GM19043 (cell line): ENCODE measurements around the gene DAAM1.

Experiments
- ATAC-seq: cut with Tn5 transposase; IDR thresholded peaks from one replicate; pipeline ENCODE4 v1.9.1; 2021; ENCODE audit warnings: low read depth; ENCODE audit not compliant: unreplicated experiment

DAAM1 gene

DNA sequence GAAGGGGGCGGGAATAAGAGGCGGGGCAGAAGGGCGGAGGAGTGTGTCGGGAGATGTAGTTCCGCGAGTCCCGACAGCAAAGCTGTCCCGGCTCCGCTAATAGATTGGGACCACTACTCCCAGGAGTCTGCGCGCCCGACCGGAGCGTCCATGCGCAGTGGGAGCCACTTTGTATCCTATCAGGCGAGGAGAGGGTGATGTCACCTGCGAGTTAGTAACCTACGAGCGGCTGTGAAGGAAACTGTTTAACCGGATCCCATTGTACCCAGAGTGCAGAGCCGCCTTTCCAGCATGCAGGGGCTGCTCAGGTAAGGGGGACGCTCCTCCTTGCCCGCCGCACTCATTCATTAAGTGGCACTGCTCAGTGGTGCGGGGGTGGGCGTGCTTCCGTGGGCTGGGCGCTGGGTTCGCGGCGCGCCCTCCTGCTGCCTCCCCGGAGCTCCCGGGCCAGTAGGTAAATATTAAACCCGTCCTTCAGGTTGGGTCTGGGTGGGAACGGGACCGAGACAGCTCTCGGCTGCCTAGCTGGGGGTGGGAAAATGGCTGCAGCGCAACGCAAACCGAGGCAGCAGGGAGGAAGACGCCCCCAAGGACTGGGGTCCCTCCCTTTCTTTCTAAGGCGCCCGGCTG, at the start of gene DAAM1:
DAAM1 (plus strand) TSS at position 207 of the 630 bp plus-strand sequence. CDS start 74,811 bp downstream, outside the sequence.
- peak; percentile 80 for ATAC-seq

DNA sequence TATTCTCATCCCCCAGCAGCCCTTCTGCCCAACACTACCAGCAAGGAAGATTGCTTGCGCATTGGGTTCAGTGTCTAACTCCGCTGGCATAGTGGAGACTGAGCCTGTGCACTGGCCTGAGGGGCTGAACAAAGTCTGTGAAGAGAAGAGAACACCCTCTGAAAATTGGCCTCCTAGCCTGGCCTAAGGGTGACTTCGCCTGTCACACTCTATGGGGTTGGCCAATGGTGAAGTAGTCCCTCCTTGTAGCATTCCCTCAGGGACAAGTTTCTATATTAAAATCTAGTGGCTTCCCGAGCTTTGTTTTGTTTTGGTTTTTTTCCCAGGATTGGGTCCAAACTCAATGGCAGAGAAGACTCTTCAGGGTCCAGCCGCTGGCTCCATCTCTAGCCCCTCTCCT, 49.1 kb upstream of the DAAM1 start:
- no peak for ATAC-seq

DNA sequence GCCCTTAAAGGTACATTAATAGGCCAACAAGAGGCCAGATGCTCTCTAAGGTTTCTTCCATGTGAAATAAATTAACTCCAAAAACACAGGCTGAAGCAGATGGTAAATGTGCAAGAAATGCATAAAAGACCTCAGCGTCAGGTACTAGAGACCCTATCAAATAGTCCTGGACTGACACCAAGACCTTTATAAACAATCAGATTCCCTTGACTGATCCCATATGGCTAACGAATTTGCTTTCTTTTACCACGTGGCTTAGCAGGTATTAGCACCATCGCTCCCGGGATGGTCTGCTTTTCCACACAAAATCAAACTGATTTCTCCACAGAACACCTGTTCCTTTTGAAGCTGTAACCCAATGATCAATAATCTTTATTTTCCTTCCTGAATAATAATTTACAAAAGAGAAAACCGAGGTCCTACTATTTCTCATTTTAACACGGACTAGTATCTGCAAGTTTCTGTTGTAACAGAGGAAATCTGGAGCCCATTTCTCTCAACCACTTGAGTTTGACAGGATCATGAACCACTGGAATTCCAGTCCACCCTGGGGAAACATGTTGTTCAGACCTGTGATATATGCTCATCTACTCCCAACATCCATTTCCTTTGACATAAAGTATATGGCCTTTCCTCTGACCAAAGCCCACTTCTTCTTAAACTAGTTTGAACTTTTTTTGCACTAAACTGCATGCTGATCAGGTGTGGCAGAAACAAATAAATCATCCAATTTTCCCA, 48.2 kb upstream of the DAAM1 start:
- ATAC-seq, result no peak

DNA sequence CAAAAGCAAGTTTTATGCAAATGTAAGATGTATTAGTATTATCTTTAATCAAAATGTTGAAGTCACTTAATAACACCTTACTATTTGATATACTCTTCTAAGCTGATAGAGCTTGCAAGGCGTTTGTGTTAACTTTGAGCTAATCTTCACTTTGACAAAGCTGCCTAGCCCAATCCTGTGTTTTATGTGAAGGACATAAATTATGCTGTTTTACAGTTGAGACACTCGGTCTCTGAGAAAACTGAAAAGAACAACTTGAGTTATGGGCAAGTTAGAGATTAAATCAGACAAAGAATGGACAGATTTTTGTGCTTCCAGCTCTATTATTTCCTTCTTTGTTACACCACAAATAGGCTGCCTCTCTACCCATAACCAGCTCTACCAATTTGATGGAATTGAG, 42.0 kb upstream of the DAAM1 start:
- ATAC-seq, result no peak

DNA sequence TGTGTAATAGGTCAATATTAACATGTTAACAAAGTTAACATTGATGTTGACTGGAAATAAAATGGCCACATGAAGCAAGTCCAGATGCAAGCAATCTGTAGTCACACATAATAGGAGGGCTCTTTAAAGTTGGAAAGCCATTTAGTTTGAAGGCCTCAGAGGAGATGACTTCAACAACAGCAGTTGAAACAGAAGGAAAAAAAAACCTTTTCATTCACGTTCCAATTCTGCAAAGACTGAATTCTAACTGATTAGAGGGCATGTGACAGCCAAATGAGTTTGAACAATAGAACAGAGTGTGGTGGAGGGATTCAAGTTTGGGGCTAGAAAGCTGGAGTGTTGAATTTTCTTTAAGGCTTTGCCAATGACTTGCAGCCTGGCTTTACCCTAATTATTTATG, 41.5 kb upstream of the DAAM1 start:
- no peak for ATAC-seq

DNA sequence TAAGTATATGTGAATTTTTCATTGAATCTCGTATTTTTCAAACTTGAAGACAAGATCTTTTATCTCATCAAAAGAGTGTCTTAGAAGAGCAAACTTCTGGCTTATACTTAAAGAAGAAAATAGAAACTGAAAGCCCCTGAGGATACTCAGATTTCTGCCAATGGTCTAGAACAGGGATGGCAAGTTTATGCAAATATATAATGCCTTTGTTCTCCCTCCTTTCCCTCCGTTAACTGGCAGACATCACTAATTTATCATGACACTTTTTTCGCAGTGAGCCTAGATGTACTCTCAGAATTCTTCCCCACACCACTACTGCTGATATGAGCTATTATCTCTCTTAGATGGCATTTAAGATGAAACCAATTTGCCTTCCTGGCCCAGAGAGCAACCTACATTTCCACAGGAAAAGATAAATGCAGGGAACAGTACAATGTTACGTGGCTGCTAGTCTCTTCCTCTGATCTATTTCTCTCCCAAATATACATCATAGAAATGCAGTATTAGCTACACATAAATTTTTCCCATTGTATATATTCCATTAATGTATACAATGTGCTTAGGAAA, 40.0 kb upstream of the DAAM1 start:
- ATAC-seq, result no peak

DNA sequence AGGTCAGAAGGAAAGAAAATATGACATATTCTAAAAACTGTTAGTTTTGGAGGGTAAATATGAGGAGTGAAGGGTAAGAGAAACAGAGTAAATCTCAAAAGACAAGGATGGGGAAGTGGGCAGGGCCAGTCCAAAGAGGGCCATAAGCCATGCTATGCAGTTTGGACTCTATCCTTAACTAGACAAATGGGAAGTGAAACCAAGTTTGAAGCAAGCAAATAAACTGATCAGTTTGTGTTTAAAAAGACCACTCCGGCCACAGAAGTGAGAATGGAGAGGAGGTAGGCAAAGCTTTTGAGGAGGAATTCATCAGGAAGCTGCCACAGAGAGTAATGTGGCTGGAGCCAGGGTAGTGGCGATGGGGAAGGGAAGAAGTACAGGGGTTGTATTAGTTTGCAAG, 37.5 kb upstream of the DAAM1 start:
- ATAC-seq, result peak; percentile 76

DNA sequence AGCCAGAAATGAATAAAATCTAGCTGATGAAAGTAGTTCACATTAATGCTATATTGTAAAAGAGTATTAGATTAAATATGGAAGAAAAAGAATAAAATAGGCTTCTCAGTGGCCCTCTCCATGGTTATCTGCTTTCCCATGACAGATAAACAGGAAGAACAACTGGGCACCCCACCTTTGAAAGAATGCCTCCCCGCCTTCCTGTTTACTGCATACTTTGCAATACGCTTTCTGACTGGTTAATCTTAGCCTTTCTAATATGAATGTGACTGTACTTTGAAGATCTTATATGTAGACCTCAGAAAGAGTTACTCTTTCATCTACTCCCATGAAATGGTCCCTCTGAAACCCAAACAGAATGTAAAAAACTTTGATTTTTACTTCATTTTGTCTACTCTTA, 34.1 kb upstream of the DAAM1 start:
- no peak for ATAC-seq

DNA sequence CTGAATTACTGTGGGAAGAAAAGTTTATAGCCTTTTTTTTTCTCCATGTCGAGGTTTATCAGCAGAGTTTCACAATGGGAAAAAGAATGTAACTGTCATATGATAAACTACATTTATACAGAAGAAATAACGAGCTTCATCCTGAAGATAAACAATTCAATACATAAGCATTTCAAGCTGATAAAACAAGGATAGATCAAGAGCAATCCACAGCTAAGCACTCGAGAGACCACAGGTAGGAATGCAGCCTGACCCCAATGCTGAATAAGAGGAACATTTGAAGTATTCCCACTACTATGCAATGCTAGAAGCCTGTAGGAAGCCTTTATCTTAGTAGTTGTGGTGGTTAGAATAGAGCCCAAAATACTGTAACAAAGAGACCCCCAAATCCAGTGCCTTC, 32.6 kb upstream of the DAAM1 start:
- ATAC-seq, result no peak

DNA sequence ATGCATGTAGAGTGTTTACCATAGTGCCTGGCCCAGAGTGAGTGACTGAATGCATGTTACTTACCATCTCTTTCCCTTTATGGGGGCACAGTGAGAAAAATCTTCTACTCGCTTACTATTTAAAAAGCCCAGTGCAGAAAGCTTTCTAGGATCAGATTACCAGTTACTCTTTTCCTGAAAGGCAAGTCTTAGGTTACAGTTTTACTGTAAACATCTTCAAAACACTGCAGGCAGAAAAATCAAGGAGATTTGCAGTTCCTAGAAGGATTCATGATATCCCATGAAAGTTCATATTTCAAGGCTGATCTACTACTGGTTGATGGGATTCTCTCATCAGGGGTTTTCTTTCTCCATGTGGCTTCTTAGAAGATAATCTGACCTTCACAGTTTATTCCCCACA, 29.3 kb upstream of the DAAM1 start:
- no peak for ATAC-seq

DNA sequence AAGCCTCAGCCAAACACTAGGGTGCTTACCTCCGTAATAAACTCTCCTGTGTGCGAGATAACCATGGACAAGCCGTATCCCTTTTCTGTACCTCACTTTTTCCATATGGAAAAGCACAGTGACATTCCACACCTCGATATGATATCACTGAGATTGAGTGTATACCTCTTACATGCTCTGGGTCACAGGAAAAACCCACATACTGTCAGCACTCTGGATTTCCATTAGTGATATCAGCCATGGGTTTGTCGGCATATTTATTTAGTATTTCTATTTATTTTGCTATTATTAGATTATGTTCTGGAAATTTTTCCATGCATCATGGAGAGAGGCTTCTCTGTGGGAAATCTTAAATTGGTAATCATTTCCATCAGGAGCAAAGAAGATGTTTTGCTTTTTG, 28.0 kb upstream of the DAAM1 start:
- ATAC-seq, result no peak

DNA sequence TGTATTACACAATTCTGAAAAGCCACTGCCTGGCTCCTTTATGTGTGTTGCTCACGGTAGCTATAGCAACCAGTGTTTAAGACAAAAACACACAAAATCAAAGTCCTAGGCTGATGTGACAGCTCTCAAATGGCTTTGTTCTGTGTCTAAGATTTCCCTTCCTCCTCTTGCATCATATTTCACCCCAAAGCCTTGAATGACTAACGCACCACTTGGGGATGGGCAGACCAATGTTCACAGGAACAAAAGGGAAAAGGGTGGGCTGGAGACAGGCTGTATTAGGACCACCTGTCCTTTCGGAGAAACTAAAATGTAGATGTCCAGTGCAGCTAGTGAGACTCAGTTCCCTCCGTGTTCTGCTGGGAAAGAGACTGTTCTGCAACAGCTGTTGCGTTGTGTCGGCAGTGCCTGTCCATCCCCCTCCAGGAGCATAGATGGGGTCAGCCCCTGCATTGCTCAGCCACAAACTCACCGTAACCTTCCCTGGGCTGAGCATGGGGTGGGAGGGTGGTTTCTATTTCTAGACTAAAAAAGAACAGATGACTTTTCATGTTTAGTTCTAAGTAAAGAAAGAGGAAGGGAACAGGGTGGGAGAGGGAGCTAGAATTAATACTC, 26.8 kb upstream of the DAAM1 start:
- peak; percentile 68 for ATAC-seq

DNA sequence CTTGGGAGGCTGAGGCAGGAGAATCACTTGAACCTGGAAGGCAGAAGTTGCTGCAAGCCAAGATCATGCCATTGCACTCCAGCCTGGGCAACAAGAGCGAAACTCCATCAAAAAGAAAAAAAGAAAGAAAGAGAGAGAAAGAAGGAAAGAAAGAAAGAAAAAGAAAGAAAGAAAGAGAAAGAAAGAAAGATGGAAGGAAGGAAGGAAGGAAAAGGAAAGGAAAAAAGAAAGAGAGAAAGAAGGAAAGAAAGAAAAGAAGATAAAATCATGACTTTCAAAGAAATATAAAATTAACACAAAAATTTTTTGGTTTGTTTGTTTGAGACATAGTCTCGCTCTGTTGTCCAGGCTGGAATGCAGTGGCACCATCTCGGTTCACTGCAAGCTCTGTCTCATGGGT, 22.2 kb upstream of the DAAM1 start:
- no peak for ATAC-seq

DNA sequence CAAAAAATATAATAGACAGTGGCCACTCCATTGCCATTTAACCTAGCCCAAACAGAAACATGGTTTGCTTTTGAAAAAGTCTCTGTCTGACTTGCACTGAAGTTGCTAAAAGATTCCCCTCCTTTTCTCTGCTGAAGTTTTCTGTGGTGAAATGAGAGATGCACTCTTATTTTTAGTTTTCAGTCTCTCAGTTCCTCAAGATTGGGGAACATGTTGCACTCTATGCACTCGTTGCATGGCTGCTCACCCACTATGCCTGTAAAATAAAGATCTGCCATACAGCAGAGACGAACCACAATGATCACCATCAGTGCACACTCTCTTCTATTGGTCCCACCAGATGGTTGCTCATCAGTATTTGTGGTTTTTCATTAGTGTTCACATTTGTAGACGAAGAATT, 13.1 kb upstream of the DAAM1 start:
- ATAC-seq, result peak; percentile 98

DNA sequence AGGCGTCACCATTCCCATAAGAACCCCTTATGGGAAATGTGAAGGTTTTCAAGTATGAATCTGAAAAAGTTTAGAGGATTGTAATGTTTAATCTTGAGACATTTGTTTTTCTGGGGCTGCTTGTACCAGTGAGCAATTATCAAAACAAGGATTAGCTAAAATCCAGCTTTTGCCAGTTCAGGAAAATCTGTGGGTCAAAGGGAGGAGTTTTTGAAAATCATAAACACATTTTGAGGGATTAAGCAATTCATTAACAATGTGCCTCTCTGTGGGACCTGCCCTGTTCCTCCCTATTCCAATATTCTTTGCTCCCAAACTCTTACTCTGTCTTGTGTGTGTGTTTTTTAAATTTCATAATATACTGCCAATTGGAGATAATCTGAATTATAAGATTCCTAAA, 11.7 kb upstream of the DAAM1 start:
- no peak for ATAC-seq

DNA sequence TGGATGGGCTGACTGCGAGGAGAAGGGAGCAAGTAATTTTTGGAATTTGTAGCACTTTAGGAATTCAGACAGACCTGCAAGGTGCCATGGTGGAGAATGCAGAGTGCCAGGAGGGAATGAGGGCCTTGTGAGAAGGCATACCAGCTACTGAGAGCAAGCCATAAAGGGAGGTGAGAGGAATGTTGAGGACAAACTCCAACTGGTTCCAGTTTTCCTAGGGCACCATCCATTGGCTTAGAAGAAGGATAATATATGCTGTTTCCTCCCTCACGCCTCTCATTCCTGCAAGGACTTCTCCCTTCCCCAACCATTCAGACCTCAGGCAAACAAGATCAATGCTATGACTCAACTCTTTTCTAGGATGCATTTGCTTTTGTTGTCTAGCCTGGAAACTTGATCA, 11.2 kb upstream of the DAAM1 start:
- ATAC-seq, result no peak

DNA sequence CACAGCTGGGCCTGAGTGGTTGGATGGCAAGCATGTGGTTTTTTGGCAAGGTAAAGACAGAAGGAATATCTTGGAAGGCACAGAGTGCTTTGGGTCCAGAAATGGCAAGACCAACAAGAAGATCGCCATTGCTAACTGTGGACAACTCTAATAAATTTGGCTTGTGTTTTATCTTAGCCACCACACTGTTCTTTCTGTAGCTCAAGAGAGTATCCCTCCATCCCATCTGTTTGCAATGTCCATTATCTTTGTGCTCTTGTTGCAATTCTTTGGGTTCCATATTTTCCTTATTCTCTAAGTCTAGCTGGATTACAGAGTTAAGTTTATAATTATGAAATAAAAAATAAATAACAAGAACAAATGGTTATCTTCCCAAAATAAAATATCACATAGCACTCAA, 6.7 kb upstream of the DAAM1 start:
- no peak for ATAC-seq

DNA sequence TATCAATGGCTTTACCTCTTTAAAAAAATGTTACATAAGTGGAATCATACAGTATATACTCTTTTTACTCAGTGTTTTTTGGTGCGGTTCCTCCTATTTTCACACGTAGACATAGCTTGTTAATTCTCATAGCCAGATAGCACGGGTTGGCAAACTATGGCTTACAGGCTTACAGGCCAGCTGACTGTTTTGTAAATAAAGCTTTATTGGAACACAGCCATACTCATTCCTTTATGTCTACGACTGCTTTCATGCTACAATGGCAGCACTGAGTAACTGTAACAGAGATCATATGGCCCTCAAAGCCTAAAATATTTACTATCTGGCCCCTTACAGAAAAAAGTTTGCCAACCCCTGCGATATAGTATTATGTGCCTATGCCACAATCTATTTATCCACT, 5.8 kb upstream of the DAAM1 start:
- ATAC-seq, result no peak

DNA sequence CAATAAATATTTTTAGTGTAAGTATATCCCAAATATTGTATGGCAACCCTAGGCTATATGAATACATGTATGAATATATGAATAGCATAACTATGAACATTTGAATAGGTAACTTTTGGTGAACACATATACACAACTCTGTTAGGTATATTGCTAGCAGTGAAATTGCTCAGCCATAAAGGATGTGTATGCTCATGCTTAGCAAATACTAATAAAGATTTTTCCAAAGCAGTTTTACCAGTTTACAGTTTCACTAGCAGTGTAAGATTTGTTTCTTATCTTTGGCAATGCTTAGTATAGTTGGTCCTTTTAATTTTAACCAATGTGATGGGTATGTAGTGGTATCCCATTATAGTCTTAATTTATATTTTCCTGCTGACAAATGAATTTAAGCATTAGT, 5.3 kb upstream of the DAAM1 start:
- no peak for ATAC-seq

DNA sequence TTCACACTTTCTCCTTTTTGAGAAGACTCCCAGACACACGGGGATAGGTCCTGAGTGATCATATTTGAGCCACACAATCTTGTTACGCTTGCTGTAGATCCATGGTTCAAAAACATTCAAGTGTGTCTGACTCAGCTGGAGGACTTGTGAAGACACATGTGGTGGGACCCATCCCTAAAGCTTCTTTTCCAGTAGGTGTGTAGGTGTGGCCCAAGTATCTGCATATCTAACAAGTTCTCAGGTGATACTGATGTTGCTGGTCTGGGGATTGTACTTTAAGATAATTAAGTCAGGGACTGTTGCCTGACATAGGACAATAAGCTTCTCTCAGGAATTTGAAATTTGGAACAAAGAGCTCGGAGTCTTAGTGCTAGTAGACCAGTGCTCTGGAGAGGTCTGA, 4.1 kb upstream of the DAAM1 start:
- no peak for ATAC-seq

DNA sequence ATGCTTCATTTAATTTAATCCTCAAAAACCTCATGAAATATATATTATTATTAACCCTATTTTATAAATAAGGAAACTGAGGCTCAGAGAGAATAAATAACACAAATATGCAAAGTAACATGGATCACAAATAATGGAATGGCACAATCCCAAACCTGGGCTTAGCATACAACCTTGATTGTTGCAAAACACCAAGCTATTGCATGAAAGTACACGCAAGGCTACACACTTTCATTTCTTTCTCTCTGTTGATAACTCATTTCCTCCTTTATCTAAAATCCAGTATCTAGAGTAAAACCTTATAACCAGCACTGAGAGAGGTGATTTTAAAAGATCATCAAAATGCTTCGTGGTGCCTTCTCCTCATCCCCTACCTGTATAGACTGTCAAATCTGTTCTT, 2.8 kb upstream of the DAAM1 start:
- ATAC-seq, result no peak

DNA sequence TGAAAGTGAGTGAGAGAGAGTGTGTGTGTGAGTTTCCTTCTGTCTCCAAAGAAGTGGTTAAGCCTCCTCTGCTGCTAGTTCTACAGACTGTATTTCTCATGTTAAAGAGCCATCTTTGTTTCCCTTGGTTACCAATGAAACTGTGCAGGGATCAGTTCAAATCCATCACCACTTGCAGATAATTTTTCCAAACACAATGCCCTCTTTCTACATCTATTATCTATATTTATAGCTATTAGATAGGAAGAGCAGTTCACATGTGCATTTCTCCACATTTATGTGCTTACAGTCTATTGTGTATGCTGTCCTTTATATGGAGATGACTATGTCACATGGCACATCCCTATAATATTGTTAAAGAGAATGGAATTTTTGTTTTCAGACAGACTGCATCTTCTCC, 2.2 kb upstream of the DAAM1 start:
- no peak for ATAC-seq
